Large intestine (tissue), 3 donors: ENCODE data around the gene GPX8. TPM values are rescaled to one million over a fixed set of nuclear protein-coding genes. Genes with fewer than 3 reads are reported as not detected.

Experiments used
- DNase-seq, 2 donors: peaks; one replicate each; pipeline versions ENCODE4 v3.0.0 to v3.0.0-alpha.2; 2013
- H3K27ac ChIP-seq: one replicate; pipeline ENCODE4 v1.5.1; 2013; ENCODE audit warnings: low read length
- H3K27me3 ChIP-seq: 2 replicates; pipeline ENCODE4 v1.6.1; 2013; ENCODE audit warnings: low read length; ENCODE audit not compliant: control insufficient read depth, insufficient read depth
- H3K36me3 ChIP-seq: 2 replicates; pipeline ENCODE4 v1.6.1; 2013; ENCODE audit warnings: low read length; ENCODE audit not compliant: control insufficient read depth, insufficient read depth
- H3K4me1 ChIP-seq: one replicate; pipeline ENCODE4 v1.6.1; 2013; ENCODE audit warnings: low read length; ENCODE audit not compliant: control insufficient read depth, insufficient read depth
- H3K4me3 ChIP-seq: one replicate; pipeline ENCODE4 v1.5.1; 2013; ENCODE audit warnings: low read length
- H3K9me3 ChIP-seq: one replicate; pipeline ENCODE4 v1.6.1; 2013; ENCODE audit warnings: mild to moderate bottlenecking, low read depth, low read length, moderate library complexity; ENCODE audit not compliant: control insufficient read depth
- WGBS: methylation state at CpG from one replicate; pipeline ENCODE4 v1.1.5; 2013; ENCODE audit warnings: low lambda C conversion rate; ENCODE audit not compliant: insufficient coverage; 5-methylcytosine and 5-hydroxymethylcytosine counted together
- polyA plus RNA-seq: library from polyadenylated mRNA; unstranded; fragments of 120-200 nt; gene quantifications from one replicate; pipeline ENCODE4 v1.2.1, GENCODE V29; 2013

GPX8 gene
- polyA plus RNA-seq, 1 donor, result 19.7 TPM

DNA sequence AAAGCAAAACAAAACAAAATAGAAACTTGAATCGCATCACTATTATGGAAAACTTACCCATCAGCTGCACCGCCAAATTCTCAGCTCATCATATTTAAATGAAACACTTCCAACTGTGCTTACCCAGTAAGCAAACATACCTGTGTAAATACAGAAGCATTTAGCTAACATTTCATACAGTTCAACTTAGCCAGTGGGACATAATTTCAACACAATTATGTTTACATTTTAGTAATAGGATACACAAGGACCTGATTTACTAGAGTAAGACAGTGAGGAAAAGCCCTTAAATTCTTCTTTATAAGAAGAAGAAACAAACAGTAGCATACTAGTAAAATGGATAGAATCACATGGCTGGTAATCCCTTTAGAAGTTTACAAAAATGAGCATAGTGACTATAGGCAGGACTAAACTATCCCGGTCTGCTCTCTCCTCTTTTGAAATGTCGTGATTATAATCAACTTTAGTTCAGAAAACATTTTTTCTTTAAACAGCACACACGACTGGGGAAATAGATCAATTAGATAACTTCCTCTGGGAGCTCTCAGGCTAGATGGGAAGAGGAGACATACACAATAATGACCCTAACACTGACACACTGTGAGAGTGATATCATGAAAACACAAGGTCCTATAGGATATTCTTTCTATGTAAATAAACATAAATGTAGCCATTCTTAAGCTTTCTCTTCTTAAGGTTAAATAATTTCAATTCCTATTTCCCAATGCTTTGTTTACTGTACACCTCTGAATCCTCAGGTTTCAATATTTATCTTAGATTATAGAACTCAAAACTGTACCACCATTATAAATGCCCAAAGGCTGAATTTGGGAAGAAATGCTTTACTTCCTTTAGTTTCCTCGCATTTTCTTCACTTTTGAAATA lies 28.9 kb downstream of the GPX8 start:
- WGBS, result no CpG with 5 or more reads among the region's 6 CpGs
- H3K36me3 ChIP-seq, result no peaks in the 10 kb centered on the region
- no peak overlapping the region for H3K27ac ChIP-seq
- no peak for DNase-seq
- H3K4me3 ChIP-seq, result no peak overlapping the region
- peaks cover 26% of the 10 kb centered on the region for H3K27me3 ChIP-seq
- no peaks in the 10 kb centered on the region for H3K9me3 ChIP-seq
- no peaks in the 10 kb centered on the region for H3K4me1 ChIP-seq

DNA sequence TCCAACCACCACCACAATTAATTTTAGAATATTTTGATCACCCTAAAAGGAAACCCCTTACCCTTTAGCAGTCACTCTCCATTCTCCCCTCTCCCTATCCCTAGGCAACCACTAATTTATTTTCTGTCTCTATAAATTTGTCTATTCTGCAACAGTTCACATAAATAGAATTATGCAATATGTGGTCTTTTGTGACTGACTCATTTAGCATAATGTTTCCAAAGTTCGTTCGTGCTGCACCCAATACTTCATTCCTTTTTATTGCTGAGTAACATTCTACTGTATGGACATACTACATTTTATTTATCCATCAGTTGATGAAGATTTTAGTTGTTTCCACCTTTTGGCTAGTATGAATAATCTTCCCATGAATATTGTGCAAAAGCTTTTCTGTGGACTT lies 31.2 kb downstream of the GPX8 start:
- no CpG with 5 or more reads among the region's 2 CpGs for WGBS
- DNase-seq, result no peak
- peaks cover 22% of the 10 kb centered on the region for H3K27me3 ChIP-seq

GRCh38 chr5:55205001-55205400 lies 45.0 kb downstream of the GPX8 start:
- H3K4me1 ChIP-seq, result no peaks in the 10 kb centered on the region
- peaks cover 8% of the 10 kb centered on the region for H3K27me3 ChIP-seq
- no peak overlapping the region for H3K27ac ChIP-seq
- WGBS, result no CpG with 5 or more reads among the region's 2 CpGs
- no peaks in the 10 kb centered on the region for H3K36me3 ChIP-seq
- H3K4me3 ChIP-seq, result no peak overlapping the region
- no peak for DNase-seq
- no peaks in the 10 kb centered on the region for H3K9me3 ChIP-seq

More for the DNA sequence above, 31.2 kb downstream of the GPX8 start:
- H3K27ac ChIP-seq, result no peak overlapping the region
- H3K9me3 ChIP-seq, result no peaks in the 10 kb centered on the region
- no peaks in the 10 kb centered on the region for H3K4me1 ChIP-seq
- no peaks in the 10 kb centered on the region for H3K36me3 ChIP-seq
- H3K4me3 ChIP-seq, result no peak overlapping the region

DNA sequence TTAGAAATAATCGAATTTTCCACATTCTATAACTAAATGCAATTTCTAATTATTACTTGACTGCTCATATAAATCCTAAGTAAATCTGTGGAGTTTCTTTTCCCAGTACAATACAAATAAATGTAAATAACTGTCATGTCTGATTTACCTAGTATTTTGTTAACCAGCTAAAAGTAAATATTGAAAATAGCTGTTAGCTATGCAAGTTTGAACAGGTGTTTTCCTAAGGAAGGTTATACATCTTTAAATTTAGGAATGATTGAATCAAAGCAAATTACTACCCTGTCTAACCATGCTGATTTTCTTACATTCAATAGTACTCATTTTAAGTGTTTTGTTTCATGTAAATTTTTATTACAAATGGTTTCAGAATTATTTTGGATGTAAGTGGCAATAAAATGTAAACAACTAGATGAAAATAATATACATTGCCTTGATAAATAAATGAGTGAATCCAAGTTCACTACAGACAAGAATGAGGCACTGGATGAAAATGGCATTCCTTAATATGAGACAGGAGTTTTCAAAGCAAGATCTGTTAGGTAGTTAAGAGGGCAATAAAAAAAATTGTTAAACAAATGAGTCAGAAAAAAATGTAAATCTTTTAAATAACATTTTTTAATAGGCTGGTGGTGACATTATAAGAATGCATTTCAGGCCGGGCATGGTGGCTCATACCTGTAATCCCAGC lies 51.4 kb downstream of the GPX8 start:
- Histone ChIP-seq H3K27me3 (peaks cover 7% of the 10 kb centered on the region), H3K4me3 (no peak overlapping the region), H3K9me3 (no peaks in the 10 kb centered on the region), H3K4me1 (no peaks in the 10 kb centered on the region), H3K27ac (no peak overlapping the region), H3K36me3 (no peaks in the 10 kb centered on the region)
- no peak for DNase-seq
- 89% methylated on average over 1 of the region's 2 CpGs for WGBS

Other genes starting within 250 kb of the GPX8 start
- 2.9 TPM for gene ESM1, start 174.6 kb upstream of the GPX8 start, polyA plus RNA-seq
- gene GZMK, start 135.9 kb upstream of the GPX8 start, polyA plus RNA-seq, result 1.7 TPM
- gene GZMA, start 57.5 kb upstream of the GPX8 start, polyA plus RNA-seq, result 14.9 TPM
- gene CDC20B, start 13.0 kb downstream of the GPX8 start, polyA plus RNA-seq, result 0.15 TPM
- gene MCIDAS, start 67.1 kb downstream of the GPX8 start, polyA plus RNA-seq, result not detected
- gene CCNO, start 73.4 kb downstream of the GPX8 start, polyA plus RNA-seq, result not detected
- 28.3 TPM for gene DHX29, start 147.5 kb downstream of the GPX8 start, polyA plus RNA-seq
- 64.7 TPM for gene MTREX, start 147.8 kb downstream of the GPX8 start, polyA plus RNA-seq